Fibroblast of skin of left biceps (primary cell): ENCODE measurements around the gene GNAI1.
A peak's percentile ranks its signal among the peaks of the same experiment; 100 is the strongest.

ENCODE experiments used
- DNase-seq, 2 experiments: peaks; one replicate each; pipeline ENCODE4 v3.0.0-alpha.2; 2013; ENCODE audit warnings: low read depth in 2 of 2

GNAI1 gene

GRCh38 chr7:80213814-80214213 lies 79.2 kb downstream of the GNAI1 start:
- DNase-seq, result no peak

DNA sequence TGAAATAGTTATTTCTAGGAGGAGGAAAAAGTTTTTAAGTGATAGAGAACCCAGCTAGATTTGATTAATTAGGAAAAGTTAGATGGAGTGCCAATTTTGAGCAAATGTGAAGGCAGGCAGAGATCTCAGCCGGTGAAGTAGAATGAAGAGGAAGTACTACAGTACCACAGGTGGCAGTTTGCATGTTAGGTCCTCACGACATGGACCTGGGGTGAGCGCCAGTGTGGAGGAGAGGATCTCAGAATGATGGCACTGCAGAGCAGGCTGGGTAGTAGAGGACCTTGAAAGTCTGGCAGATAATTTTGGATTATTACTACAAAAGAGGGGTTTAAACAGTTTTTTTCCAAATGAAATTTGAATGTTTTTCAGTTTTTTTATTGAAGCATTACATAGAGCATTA lies 81.1 kb downstream of the GNAI1 start:
- no peak for DNase-seq

GRCh38 chr7:80216996-80217842 lies 82.6 kb downstream of the GNAI1 start:
- no peak for DNase-seq

DNA sequence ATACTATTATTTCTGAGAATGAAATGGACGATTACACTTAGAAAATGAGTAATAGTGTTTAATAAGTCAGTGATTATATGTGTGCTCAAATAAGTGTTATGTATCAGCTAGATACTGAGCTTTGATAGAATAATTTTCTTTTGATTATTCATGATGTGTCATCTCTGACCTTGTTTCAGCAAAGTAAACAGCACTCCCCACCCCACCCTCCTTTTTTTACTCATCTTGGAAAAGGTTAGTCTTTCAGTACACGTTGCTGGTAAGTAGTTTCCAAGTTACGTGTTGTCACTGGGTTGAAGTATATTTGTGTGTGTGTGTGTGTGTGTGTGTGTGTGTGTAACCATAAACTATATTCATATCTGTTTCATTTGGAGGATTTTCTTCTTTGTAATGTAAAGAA lies 84.1 kb downstream of the GNAI1 start:
- DNase-seq, result peak in 1 of 2 experiments; percentile 26

GRCh38 chr7:80220022-80220634 lies 85.5 kb downstream of the GNAI1 start:
- DNase-seq, result no peak

DNA sequence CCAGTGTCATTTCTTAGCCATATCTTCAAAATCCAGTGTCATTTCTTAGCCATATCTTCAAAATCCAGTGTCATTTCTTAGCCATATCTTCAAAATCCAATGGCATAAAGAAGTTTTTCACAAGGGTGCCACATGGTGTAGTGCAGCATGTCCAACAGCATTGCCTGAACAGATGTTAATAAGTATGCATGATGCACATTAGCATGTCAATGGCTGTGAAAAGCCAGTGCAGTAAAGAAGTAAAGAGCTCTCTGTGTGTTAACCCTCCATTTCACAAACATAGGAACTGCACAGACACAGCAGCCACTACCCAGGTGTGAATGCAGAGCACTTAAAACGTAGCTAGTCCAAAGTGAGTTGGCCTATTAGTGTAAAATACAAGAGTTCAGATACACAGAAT lies 89.8 kb downstream of the GNAI1 start:
- DNase-seq, result no peak

GRCh38 chr7:80225361-80225760 lies 90.7 kb downstream of the GNAI1 start:
- no peak for DNase-seq

GRCh38 chr7:80226629-80227028 lies 92.0 kb downstream of the GNAI1 start:
- no peak for DNase-seq

GRCh38 chr7:80230327-80230726 lies 95.7 kb downstream of the GNAI1 start:
- DNase-seq, result no peak

DNA sequence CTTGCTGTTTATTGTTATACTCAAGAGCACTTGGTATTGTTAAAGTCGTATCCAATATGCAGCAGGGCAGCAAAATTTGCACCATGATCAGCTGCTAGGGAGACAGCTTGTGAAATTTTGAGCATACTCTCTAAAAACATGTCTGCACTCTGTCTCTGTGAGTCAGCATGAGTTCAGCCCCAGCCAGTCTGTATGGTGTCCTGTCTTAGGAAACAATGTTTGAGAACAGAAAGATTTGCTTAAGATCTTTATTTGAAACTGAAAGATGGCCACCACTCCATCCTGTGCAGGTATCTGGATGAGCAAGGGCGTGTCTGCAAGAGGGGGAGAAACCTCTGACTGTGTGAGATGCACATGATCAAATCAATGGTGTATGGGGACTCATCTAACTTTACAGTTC lies 97.1 kb downstream of the GNAI1 start:
- no peak for DNase-seq

DNA sequence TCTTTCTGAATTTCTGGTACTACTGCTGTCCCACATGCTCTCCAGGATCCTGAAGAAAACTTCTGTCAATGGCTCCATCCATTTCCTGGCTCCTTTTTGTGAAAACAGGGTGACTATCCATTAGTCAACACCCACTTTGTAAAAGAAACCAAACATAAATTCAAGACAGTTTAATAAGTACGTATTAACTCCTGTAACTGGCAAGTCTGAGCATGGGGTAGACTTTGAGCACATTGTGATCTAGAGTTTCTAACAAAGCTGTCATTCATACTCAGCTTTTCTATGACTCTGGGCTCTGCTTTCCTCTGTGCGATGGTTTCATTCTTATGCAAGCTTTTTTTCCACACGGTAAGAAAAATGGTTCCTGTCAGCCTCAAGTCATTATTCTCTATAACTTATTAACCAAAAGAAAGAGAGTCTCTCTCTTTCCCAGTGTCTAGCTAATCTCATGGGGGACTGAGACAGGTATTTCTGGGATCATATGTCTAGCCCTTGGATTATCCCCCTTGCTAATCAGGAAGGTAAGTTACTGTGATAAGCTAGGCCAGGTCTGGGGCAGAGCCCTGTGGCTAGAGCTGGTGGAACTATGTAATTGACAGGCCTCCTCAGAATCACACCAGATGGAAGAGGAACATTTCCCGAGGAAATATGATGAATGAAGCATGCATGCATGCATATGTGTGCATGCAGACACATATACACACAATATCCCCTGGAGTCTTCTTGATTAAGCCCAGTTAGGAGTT lies 98.5 kb downstream of the GNAI1 start:
- DNase-seq, result no peak

GRCh38 chr7:80235334-80235733 lies 100.7 kb downstream of the GNAI1 start:
- DNase-seq, result no peak

DNA sequence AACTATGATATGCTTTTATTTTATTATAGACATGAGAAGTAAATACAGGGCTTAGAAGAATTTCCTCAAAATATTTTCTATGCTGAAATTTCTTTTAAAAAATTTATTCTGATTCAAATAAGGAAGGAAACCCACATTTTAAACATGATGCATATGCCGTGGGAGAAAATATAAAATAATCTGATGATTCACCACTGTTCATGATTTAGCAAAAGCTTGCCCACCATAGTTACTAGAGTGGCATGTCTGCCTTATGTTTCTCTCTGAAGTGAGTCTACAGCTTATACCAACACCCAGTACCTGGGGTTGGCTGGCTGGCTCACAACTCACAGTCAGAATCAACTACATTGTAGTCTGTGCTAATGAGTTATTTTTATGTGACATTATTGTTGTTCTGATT lies 102.0 kb downstream of the GNAI1 start:
- no peak for DNase-seq

DNA sequence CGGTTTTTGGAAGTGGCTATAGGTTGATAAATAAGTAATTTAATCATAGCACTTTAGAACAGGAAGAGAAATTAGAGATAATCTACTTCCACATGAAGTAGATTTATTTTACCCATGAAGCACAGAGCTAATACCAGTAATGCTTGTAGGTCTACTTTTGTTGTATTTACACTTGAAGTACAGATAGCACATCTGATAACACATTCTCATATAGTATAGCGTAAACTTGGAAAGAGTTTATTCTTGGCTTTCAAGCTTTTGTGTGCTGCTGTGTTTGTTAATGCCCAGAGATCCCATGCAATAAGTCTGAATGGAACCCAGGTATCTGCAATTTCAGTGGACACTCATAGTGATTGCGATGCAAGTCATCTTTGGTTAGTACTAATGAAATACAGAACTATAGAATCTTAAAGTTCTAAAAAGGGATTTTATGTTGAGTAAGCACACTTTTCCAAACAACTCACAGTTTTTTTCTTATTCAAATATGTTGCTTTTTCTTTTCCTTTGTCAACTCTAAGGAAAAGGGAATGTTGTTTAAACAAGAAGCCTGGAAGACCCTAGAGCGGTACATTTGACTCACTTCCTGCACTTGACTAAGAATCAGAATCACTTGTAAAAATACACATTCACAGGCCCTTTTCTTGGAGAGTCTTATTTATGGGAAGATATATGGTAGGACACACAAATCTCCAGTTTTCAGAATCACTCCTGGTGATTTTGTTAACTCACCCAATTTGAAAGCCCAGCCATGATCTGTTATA lies 105.8 kb downstream of the GNAI1 start:
- no peak for DNase-seq

GRCh38 chr7:80241671-80242070 lies 107.0 kb downstream of the GNAI1 start:
- DNase-seq, result no peak

- DNase-seq, result no peak
Measured at GRCh38 chr7:80243425-80243824, 108.8 kb downstream of the GNAI1 start.

- DNase-seq, result no peak
Measured at GRCh38 chr7:80244206-80244916, 109.7 kb downstream of the GNAI1 start.

- peak in 1 of 2 experiments; percentile 16 for DNase-seq
Measured at GRCh38 chr7:80247144-80247543, 112.5 kb downstream of the GNAI1 start.

- DNase-seq, result no peak
Measured at GRCh38 chr7:80247891-80248290, 113.3 kb downstream of the GNAI1 start.

- DNase-seq, result no peak
Measured at GRCh38 chr7:80249184-80249583, 114.6 kb downstream of the GNAI1 start.

GRCh38 chr7:80249619-80250295 lies 115.1 kb downstream of the GNAI1 start:
- DNase-seq, result no peak
